KMS-11 (cell line): ENCODE measurements around the gene EPS8L3.

Experiments
- H2AFZ ChIP-seq: fragments of 200-600 bp; sonication (generic); 2 replicates; pipeline ENCODE4 v1.6.1; 2016; ENCODE audit warnings: antibody characterized with exemption, mixed run types, low read depth
- H3K27ac ChIP-seq: fragments of 200-600 bp; sonication (generic); 2 replicates; pipeline ENCODE4 v1.6.1; 2016; ENCODE audit warnings: mild to moderate bottlenecking, mixed run types
- H3K27me3 ChIP-seq: fragments of 200-600 bp; sonication (generic); 2 replicates; pipeline ENCODE4 v1.6.1; 2017; ENCODE audit warnings: mild to moderate bottlenecking, low read depth, mixed run types, moderate library complexity; ENCODE audit not compliant: insufficient read depth
- H3K36me3 ChIP-seq: fragments of 200-600 bp; sonication (generic); 2 replicates; pipeline ENCODE4 v1.6.1; 2017; ENCODE audit warnings: mild to moderate bottlenecking, mixed run types; ENCODE audit not compliant: insufficient read depth
- H3K4me1 ChIP-seq: fragments of 200-600 bp; sonication (generic); 2 replicates; pipeline ENCODE4 v1.6.1; 2016; ENCODE audit warnings: mild to moderate bottlenecking, low read depth, mixed run types; ENCODE audit not compliant: poor library complexity, severe bottlenecking
- H3K4me2 ChIP-seq: fragments of 200-600 bp; sonication (generic); 2 replicates; pipeline ENCODE4 v1.7.0; 2016; ENCODE audit warnings: mild to moderate bottlenecking, mixed run types
- H3K4me3 ChIP-seq: fragments of 200-600 bp; sonication (generic); IDR thresholded peaks from 2 replicates; pipeline ENCODE4 v1.6.1; 2017; ENCODE audit warnings: low read depth, low read length, mixed read lengths; ENCODE audit not compliant: insufficient read depth
- H3K79me2 ChIP-seq: fragments of 200-600 bp; sonication (generic); 2 replicates; pipeline ENCODE4 v1.6.1; 2016; ENCODE audit warnings: low read depth, mixed run types; ENCODE audit not compliant: insufficient read depth
- H3K9ac ChIP-seq: fragments of 200-600 bp; sonication (generic); 2 replicates; pipeline ENCODE4 v1.6.1; 2016; ENCODE audit warnings: mild to moderate bottlenecking, mixed run types
- H4K20me1 ChIP-seq: fragments of 200-600 bp; sonication (generic); 2 replicates; pipeline ENCODE4 v1.6.1; 2016; ENCODE audit warnings: mild to moderate bottlenecking, mixed run types; ENCODE audit not compliant: insufficient read depth
- TF ChIP-seq, protein P1 (sequence below): fragments of 200-600 bp; sonication (generic); conservative IDR thresholded peaks from 2 replicates; pipeline ENCODE4 v1.6.1; 2017; ENCODE audit warnings: low read depth, mild to moderate bottlenecking, antibody characterized with exemption, low read length, moderate library complexity, mixed read lengths

EPS8L3 gene

GRCh38 chr1:109718495-109718894 lies 45.2 kb downstream of the EPS8L3 start:
- Histone ChIP-seq H3K4me1 (peaks cover 16% of the 10 kb centered on the region), H3K9ac (no peak overlapping the region), H3K27ac (no peak overlapping the region), H4K20me1 (no peaks in the 10 kb centered on the region), H3K27me3 (no peaks in the 10 kb centered on the region), H3K4me2 (no peak overlapping the region), H3K79me2 (no peaks in the 10 kb centered on the region), H2AFZ (no peak overlapping the region), H3K4me3 (no peak overlapping the region), H3K36me3 (no peaks in the 10 kb centered on the region)
- TF ChIP-seq, protein P1, sequence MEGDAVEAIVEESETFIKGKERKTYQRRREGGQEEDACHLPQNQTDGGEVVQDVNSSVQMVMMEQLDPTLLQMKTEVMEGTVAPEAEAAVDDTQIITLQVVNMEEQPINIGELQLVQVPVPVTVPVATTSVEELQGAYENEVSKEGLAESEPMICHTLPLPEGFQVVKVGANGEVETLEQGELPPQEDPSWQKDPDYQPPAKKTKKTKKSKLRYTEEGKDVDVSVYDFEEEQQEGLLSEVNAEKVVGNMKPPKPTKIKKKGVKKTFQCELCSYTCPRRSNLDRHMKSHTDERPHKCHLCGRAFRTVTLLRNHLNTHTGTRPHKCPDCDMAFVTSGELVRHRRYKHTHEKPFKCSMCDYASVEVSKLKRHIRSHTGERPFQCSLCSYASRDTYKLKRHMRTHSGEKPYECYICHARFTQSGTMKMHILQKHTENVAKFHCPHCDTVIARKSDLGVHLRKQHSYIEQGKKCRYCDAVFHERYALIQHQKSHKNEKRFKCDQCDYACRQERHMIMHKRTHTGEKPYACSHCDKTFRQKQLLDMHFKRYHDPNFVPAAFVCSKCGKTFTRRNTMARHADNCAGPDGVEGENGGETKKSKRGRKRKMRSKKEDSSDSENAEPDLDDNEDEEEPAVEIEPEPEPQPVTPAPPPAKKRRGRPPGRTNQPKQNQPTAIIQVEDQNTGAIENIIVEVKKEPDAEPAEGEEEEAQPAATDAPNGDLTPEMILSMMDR: no peak

GRCh38 chr1:109717729-109718128 lies 46.0 kb downstream of the EPS8L3 start:
- Histone ChIP-seq H3K27ac (no peak overlapping the region), H3K4me2 (no peak overlapping the region), H3K9ac (no peak overlapping the region), H3K79me2 (no peaks in the 10 kb centered on the region), H3K36me3 (no peaks in the 10 kb centered on the region), H3K4me1 (peaks cover 16% of the 10 kb centered on the region), H4K20me1 (no peaks in the 10 kb centered on the region), H3K4me3 (no peak overlapping the region), H3K27me3 (no peaks in the 10 kb centered on the region), H2AFZ (no peak overlapping the region)
- TF ChIP-seq, protein P1: no peak

DNA sequence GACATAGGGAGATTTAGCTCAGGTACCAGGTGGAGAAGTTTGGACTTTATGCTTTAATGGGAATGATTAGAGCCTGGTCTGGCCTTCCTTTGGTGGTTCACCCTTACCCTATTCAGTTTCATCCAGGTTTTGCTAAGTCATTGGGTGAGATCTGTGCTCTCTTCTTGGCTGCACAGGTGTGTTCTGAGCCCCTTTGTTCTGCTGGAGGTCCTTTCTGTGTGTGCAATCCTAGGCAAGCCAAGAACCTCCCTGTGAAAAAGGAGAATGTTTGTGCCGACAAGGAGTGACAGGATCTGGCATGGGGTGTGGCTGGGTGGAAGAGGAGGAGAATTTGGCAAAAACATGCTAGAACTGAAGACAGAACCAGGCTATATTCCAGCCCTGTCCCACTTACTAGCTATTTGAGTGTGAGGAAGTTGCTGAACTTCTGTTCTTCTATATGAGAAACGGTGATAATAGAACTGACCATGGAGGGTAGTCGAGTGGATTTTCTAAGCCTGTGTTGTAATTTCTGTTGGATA lies 47.1 kb downstream of the EPS8L3 start:
- Histone ChIP-seq H3K79me2 (no peaks in the 10 kb centered on the region), H3K4me2 (no peak overlapping the region), H3K9ac (no peak overlapping the region), H3K4me3 (no peak overlapping the region), H4K20me1 (no peaks in the 10 kb centered on the region), H2AFZ (no peak overlapping the region), H3K27me3 (no peaks in the 10 kb centered on the region), H3K36me3 (no peaks in the 10 kb centered on the region), H3K4me1 (peaks cover 16% of the 10 kb centered on the region), H3K27ac (no peak overlapping the region)
- TF ChIP-seq, protein P1: no peak

GRCh38 chr1:109716121-109716520 lies 47.6 kb downstream of the EPS8L3 start:
- Histone ChIP-seq H3K9ac (no peak overlapping the region), H3K4me1 (peaks cover 16% of the 10 kb centered on the region), H3K27ac (no peak overlapping the region), H4K20me1 (no peaks in the 10 kb centered on the region), H3K79me2 (no peaks in the 10 kb centered on the region), H2AFZ (no peak overlapping the region), H3K27me3 (no peaks in the 10 kb centered on the region), H3K4me3 (no peak overlapping the region), H3K36me3 (no peaks in the 10 kb centered on the region), H3K4me2 (no peak overlapping the region)
- TF ChIP-seq, protein P1: no peak
